Cardiac muscle cell (in vitro differentiated cells and primary cell): Measurements from ENCODE around the gene KRT14. TPM values are rescaled to one million over a fixed set of nuclear protein-coding genes. Genes with fewer than 3 reads are reported as not detected.
"Not testable (repeated sequence)": the region's sequence is repeated elsewhere in the genome, so short reads cannot be mapped to it uniquely, and the experiment has no call there.

ENCODE experiments used
- DNase-seq, 2 donors: peaks; one replicate each; pipeline versions ENCODE4 v3.0.0 to v3.0.0-alpha.2; 2010 to 2017; ENCODE audit warnings: low read depth in 1 of 2, low spot score in 1 of 2
- H3K27ac ChIP-seq: fragments of 200-600 bp; sonication (generic); 2 replicates; pipeline ENCODE4 v1.5.1; 2016
- H3K27me3 ChIP-seq: fragments of 200-600 bp; sonication (generic); 2 replicates; pipeline ENCODE4 v1.6.0; 2016; ENCODE audit warnings: control low read depth
- H3K36me3 ChIP-seq: fragments of 200-600 bp; sonication (generic); 2 replicates; pipeline ENCODE4 v1.5.1; 2016; ENCODE audit warnings: control low read depth
- H3K4me1 ChIP-seq: fragments of 200-600 bp; sonication (generic); 2 replicates; pipeline ENCODE4 v1.8.1; 2017; ENCODE audit warnings: low read depth, mild to moderate bottlenecking, mixed run types
- H3K4me3 ChIP-seq: fragments of 200-600 bp; sonication (generic); 2 replicates; pipeline ENCODE4 v1.5.1; 2016; ENCODE audit warnings: mild to moderate bottlenecking
- H3K9me3 ChIP-seq: fragments of 200-600 bp; sonication (generic); 2 replicates; pipeline ENCODE4 v1.5.1; 2017; ENCODE audit warnings: low read depth, mild to moderate bottlenecking, control low read depth
- CTCF ChIP-seq: IDR thresholded peaks from 2 replicates; pipeline ENCODE4 v1.5.1; 2012; ENCODE audit warnings: low read depth, mild to moderate bottlenecking, low read length
- polyA plus RNA-seq: library from polyadenylated mRNA; unstranded; fragments of >200 nt; fragmentation: Nextera tagmentation; extraction: Ambion mirVana; gene quantifications from 2 replicates; pipeline ENCODE4 v1.2.1, GENCODE V29; 2016
- total RNA-seq: library from RNA; depleted of rRNA; stranded (reverse); fragments of >200 nt; gene quantifications from 2 replicates; pipeline ENCODE4 v1.2.3, GENCODE V29; 2016

Gene KRT14
- total and polyA plus RNA-seq, 2 experiments from 2014 or later = 0.20 TPM; not detected in 1

GRCh38 chr17:41631898-41632285 is 45.2 kb upstream of the KRT14 start:
- TF ChIP-seq CTCF = no peak
- Histone ChIP-seq H3K4me1 (no peaks in the 10 kb centered on the region), H3K36me3 (no peaks in the 10 kb centered on the region), H3K27me3 (no peaks in the 10 kb centered on the region), H3K9me3 (no peaks in the 10 kb centered on the region), H3K27ac (no peak overlapping the region), H3K4me3 (no peak overlapping the region)
- DNase-seq = no peak

DNA sequence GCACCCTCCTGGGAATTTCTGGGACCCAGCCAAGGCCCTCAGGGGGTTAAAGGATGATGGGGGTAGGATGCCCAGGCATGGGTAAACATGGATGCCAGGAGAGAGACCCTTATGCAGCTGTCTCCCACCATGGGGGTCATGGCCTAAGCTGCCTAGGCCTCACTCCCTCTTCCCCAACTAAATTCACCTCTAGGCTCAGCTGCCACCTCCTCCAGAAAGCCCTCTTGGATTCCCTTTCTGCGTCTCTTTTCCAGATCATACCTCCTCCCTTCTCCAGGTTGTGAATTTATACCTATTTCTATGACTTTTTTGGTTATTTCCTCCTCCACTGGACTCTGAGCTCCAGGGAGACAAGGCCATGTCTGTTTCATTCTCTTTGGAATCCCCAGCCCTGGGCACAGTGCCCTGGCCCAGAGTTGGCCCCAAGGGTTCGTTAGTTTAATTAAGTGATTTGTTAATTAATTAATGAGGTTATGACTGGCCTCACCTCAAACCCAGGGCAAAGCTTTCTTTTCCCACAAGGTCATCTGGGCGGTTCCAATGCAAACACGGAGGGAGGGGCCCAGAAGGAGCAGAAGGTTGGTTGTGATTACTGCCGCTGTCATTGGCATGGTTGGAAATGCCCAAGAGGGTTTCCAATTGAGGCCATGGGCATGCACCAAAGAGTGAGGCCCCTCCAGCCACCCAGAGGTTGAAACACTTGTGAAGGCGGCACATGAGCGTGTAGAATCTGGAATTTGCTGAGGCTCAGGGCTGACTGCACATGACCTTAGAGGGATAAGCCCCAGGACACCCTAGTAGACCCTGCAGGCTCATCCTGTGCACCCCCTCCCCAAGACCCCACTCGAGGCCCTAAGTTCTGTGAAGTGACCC is 44.6 kb upstream of the KRT14 start:
- no peak overlapping the region for H3K4me3 ChIP-seq
- H3K27me3 ChIP-seq = no peaks in the 10 kb centered on the region
- H3K4me1 ChIP-seq = no peaks in the 10 kb centered on the region
- no peak for DNase-seq
- H3K36me3 ChIP-seq = no peaks in the 10 kb centered on the region
- no peaks in the 10 kb centered on the region for H3K9me3 ChIP-seq
- H3K27ac ChIP-seq = no peak overlapping the region
- TF ChIP-seq CTCF = no peak

GRCh38 chr17:41629826-41630670 is 43.4 kb upstream of the KRT14 start:
- TF ChIP-seq CTCF = no peak
- Histone ChIP-seq H3K4me1 (no peaks in the 10 kb centered on the region), H3K9me3 (no peaks in the 10 kb centered on the region), H3K27me3 (no peaks in the 10 kb centered on the region), H3K4me3 (no peak overlapping the region), H3K36me3 (no peaks in the 10 kb centered on the region), H3K27ac (no peak overlapping the region)
- no peak for DNase-seq

DNA sequence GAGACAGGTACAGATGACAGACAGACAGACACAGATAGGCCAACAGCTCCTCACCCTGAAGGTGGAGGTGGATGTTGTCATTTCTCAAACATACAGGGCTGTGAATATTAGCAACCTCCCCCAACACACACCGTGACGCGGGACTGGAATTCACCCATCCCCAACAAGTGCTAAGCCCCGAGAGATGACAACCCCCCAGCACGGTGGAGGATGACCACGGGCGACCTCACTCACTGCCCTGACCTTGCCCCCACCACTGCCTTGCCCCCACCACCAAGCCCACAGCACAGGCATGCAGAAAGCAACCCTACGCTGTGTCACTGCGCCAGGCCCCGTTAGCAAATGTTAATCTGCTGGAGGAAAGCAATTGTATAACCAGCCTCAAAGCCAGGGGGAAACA is 42.6 kb upstream of the KRT14 start:
- no peaks in the 10 kb centered on the region for H3K36me3 ChIP-seq
- no peak overlapping the region for H3K27ac ChIP-seq
- DNase-seq = no peak
- no peak overlapping the region for H3K4me3 ChIP-seq
- TF ChIP-seq CTCF = no peak
- H3K27me3 ChIP-seq = no peaks in the 10 kb centered on the region
- no peaks in the 10 kb centered on the region for H3K9me3 ChIP-seq
- no peaks in the 10 kb centered on the region for H3K4me1 ChIP-seq

DNA sequence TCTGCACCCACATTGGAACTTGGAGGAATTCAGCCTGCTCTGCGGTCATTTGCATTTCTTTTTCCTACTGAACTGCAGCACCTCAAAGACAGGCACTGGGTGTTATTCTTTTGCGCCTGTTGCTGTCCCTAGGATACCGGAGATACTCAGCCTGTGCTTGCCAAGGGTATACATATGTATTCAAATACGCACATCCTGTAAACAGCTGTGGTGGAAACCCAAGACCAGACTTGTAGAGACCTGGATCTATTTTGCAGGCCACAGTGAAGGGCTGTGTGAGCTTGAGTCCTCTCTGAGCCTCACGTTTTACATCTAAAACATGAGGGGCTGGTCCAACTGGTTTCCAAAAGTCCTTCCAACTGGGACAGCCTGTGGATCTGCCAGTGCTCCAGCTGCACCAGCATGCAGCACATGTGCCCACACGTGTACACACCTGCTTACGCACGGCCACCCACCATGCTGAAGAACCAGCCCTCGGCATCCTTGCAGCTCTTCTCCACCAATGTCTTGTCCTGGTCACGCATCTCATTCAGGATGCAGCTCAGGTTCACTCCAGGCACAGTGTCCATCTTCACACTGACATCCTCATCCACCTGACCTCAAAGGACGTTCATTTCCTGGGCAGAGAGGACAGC is 42.0 kb upstream of the KRT14 start:
- not testable (repeated sequence) for H3K27ac ChIP-seq

GRCh38 chr17:41628073-41628370 is 41.3 kb upstream of the KRT14 start:
- H3K27ac ChIP-seq, DNase-seq, H3K4me1 ChIP-seq, H3K36me3 ChIP-seq, H3K27me3 ChIP-seq, H3K4me3 ChIP-seq, H3K9me3 ChIP-seq: not testable (repeated sequence)

More for the DNA sequence above, 42.0 kb upstream of the KRT14 start:
- not testable (repeated sequence) for H3K9me3 ChIP-seq, H3K27me3 ChIP-seq, DNase-seq, H3K4me1 ChIP-seq, H3K4me3 ChIP-seq, H3K36me3 ChIP-seq
